BLaER1 (cell line): ENCODE results near the gene EARS2.

Experiments
- H3K27ac ChIP-seq: shearing (Covaris generic); formaldehyde crosslinking; 2 replicates; pipeline ENCODE4 v1.8.1; 2022
- H3K27me3 ChIP-seq: shearing (Covaris generic); formaldehyde crosslinking; 2 replicates; pipeline ENCODE4 v1.8.1; 2022
- H3K36me3 ChIP-seq: shearing (Covaris generic); formaldehyde crosslinking; 2 replicates; pipeline ENCODE4 v1.8.1; 2022
- H3K4me1 ChIP-seq: shearing (Covaris generic); formaldehyde crosslinking; 2 replicates; pipeline ENCODE4 v1.8.1; 2022
- H3K4me2 ChIP-seq: shearing (Covaris generic); formaldehyde crosslinking; 2 replicates; pipeline ENCODE4 v1.8.1; 2022
- H3K4me3 ChIP-seq: shearing (Covaris generic); formaldehyde crosslinking; 2 replicates; pipeline ENCODE4 v1.8.1; 2022
- H3K9ac ChIP-seq: shearing (Covaris generic); formaldehyde crosslinking; 2 replicates; pipeline ENCODE4 v1.8.1; 2022
- H3K9me3 ChIP-seq: shearing (Covaris generic); formaldehyde crosslinking; 2 replicates; pipeline ENCODE4 v1.8.1; 2022
- H4K20me1 ChIP-seq: shearing (Covaris generic); formaldehyde crosslinking; 2 replicates; pipeline ENCODE4 v1.8.1; 2022
- Cebpa-rat ChIP-seq: shearing (Covaris generic); IDR thresholded peaks from 2 replicates; pipeline ENCODE4 v1.8.1; 2022

The EARS2 gene

DNA sequence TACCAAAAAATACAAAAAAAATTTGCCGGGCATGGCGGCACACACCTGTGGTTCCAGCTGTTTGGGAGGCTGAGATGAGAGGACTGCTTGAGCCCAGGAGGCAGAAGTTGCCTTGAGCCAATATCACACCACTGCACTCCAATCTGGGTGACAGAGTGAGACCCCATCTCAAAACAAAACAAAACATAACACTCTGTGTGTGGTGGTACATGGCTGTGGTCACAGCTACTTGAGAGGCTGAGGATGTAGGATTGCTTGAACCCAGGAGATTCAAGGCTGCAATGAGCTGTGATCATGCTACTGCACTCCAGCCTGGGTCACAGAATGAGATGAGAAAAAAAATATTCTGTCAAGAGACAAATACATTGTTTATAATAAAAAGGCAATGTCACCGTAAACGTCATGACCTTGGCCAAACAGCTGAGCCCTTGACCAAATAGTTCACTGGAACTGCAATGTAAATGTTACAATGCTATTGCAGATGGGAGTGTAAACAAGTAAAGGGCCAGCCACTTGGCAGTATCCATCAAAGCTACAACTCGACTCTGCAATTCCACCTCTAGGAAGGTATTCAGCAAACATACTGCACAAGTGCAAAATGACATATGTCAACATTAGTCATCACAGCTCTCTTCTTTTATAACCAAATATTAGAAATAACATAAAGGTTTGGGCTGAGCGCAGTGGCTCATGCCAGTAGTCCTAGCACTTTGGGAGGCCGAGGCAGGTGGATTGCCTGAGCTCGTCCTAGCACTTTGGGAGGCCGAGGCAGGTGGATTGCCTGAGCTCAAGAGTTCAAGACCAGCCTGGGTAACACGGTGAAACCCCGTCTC is 16.9 kb downstream of the EARS2 start:
- Histone ChIP-seq H3K4me1 (no peaks in the 10 kb centered on the region), H3K36me3 (peaks cover 98% of the 10 kb centered on the region), H3K9ac (no peak overlapping the region), H3K27me3 (no peaks in the 10 kb centered on the region), H3K4me2 (no peak overlapping the region), H3K9me3 (no peaks in the 10 kb centered on the region), H3K4me3 (no peak overlapping the region), H3K27ac (no peak overlapping the region), H4K20me1 (peaks cover 9% of the 10 kb centered on the region; the same call in 1 of the 2 replicates)
- no peak for TF ChIP-seq Cebpa-rat

DNA sequence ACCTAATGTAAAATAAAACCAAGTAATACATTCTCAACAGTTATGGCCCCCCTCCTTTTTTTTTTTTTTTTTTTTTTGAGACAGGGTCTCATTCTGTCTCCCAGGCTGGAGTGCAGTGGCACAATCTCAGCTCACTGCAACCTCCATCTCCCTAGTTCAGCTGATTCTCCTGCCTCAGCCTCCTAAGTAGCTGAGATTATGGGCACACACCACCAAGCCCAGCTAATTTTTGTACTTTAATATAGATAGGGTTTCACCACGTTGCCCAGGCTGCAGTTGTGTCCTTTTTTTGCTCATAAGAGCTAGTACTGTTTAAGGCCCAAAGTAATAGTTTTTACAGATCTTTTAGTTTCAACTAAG is 18.3 kb downstream of the EARS2 start:
- Histone ChIP-seq H3K27ac (no peak overlapping the region), H3K9me3 (no peaks in the 10 kb centered on the region), H3K4me1 (no peaks in the 10 kb centered on the region), H3K4me2 (no peak overlapping the region), H3K36me3 (peaks cover 98% of the 10 kb centered on the region), H4K20me1 (0 out of 2 replicates have a peak, but pooled peaks cover 7% of the 10 kb centered on the region), H3K27me3 (no peaks in the 10 kb centered on the region), H3K9ac (no peak overlapping the region), H3K4me3 (no peak overlapping the region)
- no peak for TF ChIP-seq Cebpa-rat

GRCh38 chr16:23537390-23537789 is 19.8 kb downstream of the EARS2 start:
- Histone ChIP-seq H3K4me2 (no peak overlapping the region), H3K36me3 (peaks cover 98% of the 10 kb centered on the region), H3K27me3 (no peaks in the 10 kb centered on the region), H3K9ac (no peak overlapping the region), H3K27ac (no peak overlapping the region), H3K4me1 (no peaks in the 10 kb centered on the region), H4K20me1 (0 out of 2 replicates have a peak, but pooled peaks cover 7% of the 10 kb centered on the region), H3K4me3 (no peak overlapping the region), H3K9me3 (no peaks in the 10 kb centered on the region)
- TF ChIP-seq Cebpa-rat = no peak

GRCh38 chr16:23535901-23536300 is 21.2 kb downstream of the EARS2 start:
- no peak overlapping the region for H3K9ac ChIP-seq
- H3K4me3 ChIP-seq = no peak overlapping the region
- H3K9me3 ChIP-seq = no peaks in the 10 kb centered on the region
- no peaks in the 10 kb centered on the region for H3K4me1 ChIP-seq
- H3K4me2 ChIP-seq = no peak overlapping the region
- H3K27ac ChIP-seq = no peak overlapping the region
- H4K20me1 ChIP-seq = 0 out of 2 replicates have a peak, but pooled peaks cover 7% of the 10 kb centered on the region
- H3K36me3 ChIP-seq = peaks cover 96% of the 10 kb centered on the region
- no peaks in the 10 kb centered on the region for H3K27me3 ChIP-seq
- TF ChIP-seq Cebpa-rat = no peak

DNA sequence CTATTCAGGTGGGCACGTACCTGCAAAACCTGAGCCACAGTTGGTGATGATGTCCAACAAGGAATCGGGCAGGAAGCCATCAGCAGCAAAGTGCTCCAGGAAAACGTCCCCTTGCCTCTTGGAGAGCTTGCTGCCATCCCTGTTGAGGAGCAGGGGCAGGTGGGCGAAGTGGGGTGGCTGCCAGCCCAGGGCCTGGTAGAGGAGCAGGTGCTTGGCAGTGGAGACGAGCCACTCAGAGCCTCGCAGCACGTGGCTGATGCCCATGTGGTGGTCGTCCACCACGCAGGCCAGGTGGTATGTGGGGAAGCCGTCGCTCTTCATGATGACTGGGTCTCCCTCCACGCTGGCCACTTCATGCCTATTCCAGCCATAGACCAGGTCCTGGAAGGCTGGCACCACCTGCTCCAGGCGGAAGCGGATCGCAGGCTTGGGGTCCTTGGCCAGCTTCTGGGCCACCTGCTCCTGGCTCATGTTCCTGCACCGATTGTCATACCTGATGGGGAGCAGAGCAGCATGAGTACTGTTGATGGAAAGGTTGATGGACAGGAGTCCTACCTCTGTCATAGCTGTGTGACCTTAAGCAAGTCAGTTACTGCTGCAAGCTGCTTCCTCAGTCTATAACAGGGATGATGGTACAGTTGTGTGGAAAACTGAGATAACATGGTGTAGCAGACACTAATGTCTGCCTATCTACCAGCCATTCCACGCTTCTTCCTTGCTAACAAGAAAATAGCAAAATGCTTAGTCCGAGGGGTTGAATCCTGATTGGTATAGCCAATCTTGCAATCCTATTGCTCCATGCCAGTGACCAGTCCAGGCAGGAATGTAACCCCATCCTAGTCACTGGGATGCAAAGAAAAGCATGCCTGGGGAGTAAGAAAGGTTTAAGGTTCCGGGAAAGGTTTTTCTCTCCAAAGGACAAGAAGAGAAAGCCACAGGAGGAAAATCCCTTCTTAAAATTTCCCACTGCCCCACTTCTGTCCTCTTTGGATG is 22.0 kb downstream of the EARS2 start:
- no peak for TF ChIP-seq Cebpa-rat
- H3K36me3 ChIP-seq = peaks cover 96% of the 10 kb centered on the region
- H3K27ac ChIP-seq = no peak overlapping the region
- no peaks in the 10 kb centered on the region for H3K9me3 ChIP-seq
- no peaks in the 10 kb centered on the region for H3K4me1 ChIP-seq
- H4K20me1 ChIP-seq = 0 out of 2 replicates have a peak, but pooled peaks cover 2% of the 10 kb centered on the region
- H3K4me2 ChIP-seq = no peak overlapping the region
- H3K27me3 ChIP-seq = no peaks in the 10 kb centered on the region
- H3K9ac ChIP-seq = no peak overlapping the region
- H3K4me3 ChIP-seq = no peak overlapping the region

GRCh38 chr16:23532448-23532847 is 24.7 kb downstream of the EARS2 start:
- no peaks in the 10 kb centered on the region for H3K9me3 ChIP-seq
- H4K20me1 ChIP-seq = no peaks in the 10 kb centered on the region
- peaks cover 95% of the 10 kb centered on the region for H3K36me3 ChIP-seq
- H3K27ac ChIP-seq = no peak overlapping the region
- no peak overlapping the region for H3K4me2 ChIP-seq
- H3K27me3 ChIP-seq = no peaks in the 10 kb centered on the region
- H3K9ac ChIP-seq = no peak overlapping the region
- no peaks in the 10 kb centered on the region for H3K4me1 ChIP-seq
- H3K4me3 ChIP-seq = no peak overlapping the region
- no peak for TF ChIP-seq Cebpa-rat

DNA sequence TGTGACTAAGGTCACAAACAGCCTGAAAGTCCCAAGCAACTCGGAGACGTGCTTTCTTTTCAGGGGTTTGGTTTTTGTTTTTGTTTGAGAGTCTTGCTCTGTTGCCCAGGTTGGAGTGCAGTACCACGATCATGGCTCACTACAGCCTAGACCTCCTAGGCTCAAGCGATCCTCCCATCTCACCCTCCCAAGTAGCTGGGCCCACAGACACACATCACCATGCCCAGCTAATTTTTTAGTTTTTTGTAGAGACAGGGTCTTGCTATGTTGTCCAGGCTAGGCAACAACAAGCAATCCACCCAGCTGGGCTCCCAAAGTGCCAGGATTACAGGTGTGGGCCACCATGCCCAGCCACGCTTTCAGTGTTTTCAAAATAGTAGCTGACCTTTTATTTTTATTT is 27.1 kb downstream of the EARS2 start:
- Histone ChIP-seq H3K27ac (no peak overlapping the region), H3K4me3 (no peak overlapping the region), H3K36me3 (peaks cover 93% of the 10 kb centered on the region), H4K20me1 (no peaks in the 10 kb centered on the region), H3K4me2 (no peak overlapping the region), H3K4me1 (no peaks in the 10 kb centered on the region), H3K9me3 (no peaks in the 10 kb centered on the region), H3K9ac (no peak overlapping the region), H3K27me3 (no peaks in the 10 kb centered on the region)
- no peak for TF ChIP-seq Cebpa-rat

GRCh38 chr16:23528644-23529310 is 28.4 kb downstream of the EARS2 start:
- Histone ChIP-seq H3K4me3 (no peak overlapping the region), H3K4me1 (no peaks in the 10 kb centered on the region), H3K27me3 (no peaks in the 10 kb centered on the region), H3K36me3 (peaks cover 93% of the 10 kb centered on the region), H3K4me2 (no peak overlapping the region), H3K27ac (no peak overlapping the region), H3K9me3 (no peaks in the 10 kb centered on the region), H4K20me1 (no peaks in the 10 kb centered on the region), H3K9ac (no peak overlapping the region)
- no peak for TF ChIP-seq Cebpa-rat

DNA sequence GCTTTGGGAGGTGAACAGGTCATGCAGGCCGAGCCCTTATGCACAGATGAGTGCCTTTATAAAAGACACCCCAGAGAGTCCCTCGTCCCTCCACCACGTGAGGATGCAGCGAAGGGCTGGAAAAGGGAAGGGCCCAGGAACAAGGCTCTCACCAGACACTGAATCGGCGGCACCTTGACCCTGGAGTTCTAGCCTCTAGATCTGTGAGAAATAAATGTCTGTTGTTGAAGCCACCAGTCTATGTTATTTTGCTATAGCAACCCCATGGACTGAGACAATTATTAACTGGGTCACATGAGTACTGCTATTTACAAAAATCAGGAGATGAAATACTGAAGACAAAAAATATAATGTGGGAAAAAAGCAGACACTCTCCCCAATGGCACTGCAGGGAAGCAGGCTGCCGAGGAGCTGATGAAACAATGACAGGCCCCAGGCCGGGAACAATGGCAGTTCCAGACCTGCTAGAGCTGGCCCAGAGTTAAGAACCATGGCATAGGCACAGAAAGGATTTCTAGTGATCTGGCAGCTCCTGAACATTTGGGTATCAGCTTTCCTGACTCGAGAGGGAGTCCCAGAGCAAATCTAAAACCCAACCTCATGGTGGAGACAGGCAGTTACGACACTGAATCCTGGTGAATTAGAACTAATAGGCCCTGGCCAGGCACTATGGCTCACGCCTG is 29.0 kb downstream of the EARS2 start:
- no peak overlapping the region for H3K9ac ChIP-seq
- no peaks in the 10 kb centered on the region for H3K27me3 ChIP-seq
- no peaks in the 10 kb centered on the region for H3K4me1 ChIP-seq
- H3K4me3 ChIP-seq = no peak overlapping the region
- H4K20me1 ChIP-seq = no peaks in the 10 kb centered on the region
- H3K27ac ChIP-seq = no peak overlapping the region
- H3K9me3 ChIP-seq = no peaks in the 10 kb centered on the region
- H3K36me3 ChIP-seq = peaks cover 93% of the 10 kb centered on the region
- no peak overlapping the region for H3K4me2 ChIP-seq
- no peak for TF ChIP-seq Cebpa-rat
